GM12891 (cell line): Measurements from ENCODE around the gene CTBS.

ENCODE experiments used
- POLR2A ChIP-seq: IDR thresholded peaks from 2 replicates; pipeline ENCODE4 v1.6.1; 2011; ENCODE audit warnings: low read depth, low read length, control low read depth
- POLR2AphosphoS5 ChIP-seq: IDR thresholded peaks from 2 replicates; pipeline ENCODE4 v1.6.1; 2011; ENCODE audit warnings: low read depth, low read length, control low read depth
- TAF1 ChIP-seq: IDR thresholded peaks from 2 replicates; pipeline ENCODE4 v1.6.1; 2011; ENCODE audit warnings: low read depth, low read length, control low read depth

- TF ChIP-seq POLR2A (no peak), POLR2AphosphoS5 (no peak), TAF1 (no peak)
These were observed 32.6 kb downstream of the CTBS start for GRCh38 chr1:84541679-84542078.
